ENCODE results near the gene SLC26A6.

Gene SLC26A6, protein sequence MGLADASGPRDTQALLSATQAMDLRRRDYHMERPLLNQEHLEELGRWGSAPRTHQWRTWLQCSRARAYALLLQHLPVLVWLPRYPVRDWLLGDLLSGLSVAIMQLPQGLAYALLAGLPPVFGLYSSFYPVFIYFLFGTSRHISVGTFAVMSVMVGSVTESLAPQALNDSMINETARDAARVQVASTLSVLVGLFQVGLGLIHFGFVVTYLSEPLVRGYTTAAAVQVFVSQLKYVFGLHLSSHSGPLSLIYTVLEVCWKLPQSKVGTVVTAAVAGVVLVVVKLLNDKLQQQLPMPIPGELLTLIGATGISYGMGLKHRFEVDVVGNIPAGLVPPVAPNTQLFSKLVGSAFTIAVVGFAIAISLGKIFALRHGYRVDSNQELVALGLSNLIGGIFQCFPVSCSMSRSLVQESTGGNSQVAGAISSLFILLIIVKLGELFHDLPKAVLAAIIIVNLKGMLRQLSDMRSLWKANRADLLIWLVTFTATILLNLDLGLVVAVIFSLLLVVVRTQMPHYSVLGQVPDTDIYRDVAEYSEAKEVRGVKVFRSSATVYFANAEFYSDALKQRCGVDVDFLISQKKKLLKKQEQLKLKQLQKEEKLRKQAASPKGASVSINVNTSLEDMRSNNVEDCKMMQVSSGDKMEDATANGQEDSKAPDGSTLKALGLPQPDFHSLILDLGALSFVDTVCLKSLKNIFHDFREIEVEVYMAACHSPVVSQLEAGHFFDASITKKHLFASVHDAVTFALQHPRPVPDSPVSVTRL

DNA sequence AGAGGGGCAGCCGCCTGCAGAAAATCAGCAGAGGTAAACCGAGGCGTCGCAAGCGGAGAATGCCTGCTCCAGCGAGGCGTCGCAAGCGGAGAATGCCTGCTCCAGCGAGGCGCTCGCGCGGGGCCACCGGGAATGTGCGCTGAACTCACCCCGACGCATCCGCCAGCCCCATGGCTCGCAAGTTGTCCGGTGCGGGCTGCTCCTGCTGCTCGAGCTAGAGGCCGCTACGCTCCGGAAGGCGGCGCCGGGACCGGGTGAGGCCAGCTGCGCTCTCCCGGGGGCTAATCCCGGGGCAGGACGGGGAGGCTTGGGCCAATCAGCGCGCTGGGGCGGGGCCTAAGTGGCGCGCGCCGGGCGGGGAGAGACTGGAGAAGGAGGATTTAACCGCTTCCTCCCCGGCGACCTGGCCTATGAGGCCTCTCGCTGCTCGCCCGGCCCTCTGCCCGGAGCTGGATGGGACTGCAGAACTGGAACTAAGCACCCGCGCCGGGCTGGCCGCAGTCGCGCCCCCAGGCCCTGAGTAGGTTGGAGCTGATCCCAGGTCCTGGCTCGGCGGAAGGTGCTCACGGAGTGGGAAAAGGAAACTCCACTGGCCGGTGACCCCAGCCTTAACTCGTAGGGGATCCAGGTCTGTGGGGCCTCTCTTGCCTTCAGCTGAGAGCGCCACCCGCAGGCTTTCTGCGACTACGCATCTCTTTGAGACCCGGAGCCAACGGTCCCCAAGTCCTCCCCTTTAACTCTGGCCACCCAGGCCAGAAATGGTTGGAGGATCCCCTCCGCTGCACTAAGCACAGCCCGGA is at the start of gene SLC26A6:
Gene SLC26A6, minus strand, starts transcription at position 240 of the 800 bp plus-strand sequence. Its CDS starts 68 bp downstream, at position 172.
- peak; percentile 87 for DNase-seq (ENCODE audit: low read depth)

DNA sequence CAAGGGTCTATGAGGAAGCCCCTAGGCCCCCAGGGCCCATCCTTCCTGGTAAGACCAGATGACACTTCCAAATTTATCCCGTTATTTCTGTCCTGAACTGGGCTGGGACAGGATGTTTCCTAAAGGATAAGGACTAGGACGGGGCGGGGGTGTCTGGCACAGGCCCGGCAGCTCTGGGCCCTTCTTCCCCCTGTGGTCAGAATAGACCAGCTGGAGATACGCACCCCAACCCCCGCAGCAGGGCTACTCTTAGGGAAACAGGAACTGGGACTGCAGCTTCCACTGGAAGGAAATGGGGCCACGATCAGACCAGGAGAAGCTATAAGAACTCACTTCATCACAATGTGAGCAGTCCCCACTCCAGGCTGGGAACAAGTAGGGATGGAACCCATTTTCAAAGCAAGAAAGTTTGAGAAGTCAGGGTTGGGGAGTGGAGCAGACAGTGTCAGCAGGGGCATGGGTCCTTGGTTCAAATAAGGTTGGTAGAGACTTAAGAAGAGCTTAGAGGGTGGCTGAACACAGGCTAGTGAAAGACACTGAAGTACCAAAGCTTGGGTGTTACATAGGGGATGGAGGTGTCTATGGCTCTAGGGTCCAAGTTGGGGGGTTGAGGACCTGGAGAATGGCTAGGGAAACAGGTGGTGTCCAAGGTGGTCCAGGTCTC is 49.4 kb upstream of the SLC26A6 start:
- no peak for DNase-seq (ENCODE audit: low read depth)

DNA sequence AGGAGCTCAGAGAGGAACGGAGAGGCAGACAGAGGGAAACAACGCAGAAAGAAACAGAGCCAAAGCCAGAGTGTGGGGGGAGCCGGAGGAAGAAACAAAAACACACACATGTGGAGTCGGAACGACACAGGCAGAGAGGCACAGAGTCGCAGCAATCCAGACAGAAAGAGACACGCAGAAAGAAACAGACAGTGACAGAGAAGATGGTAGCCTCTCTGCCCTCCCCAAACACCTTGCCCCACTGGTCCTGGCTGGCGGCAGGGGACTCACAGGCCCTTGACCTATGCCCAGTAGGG is 48.7 kb upstream of the SLC26A6 start:
- no peak for DNase-seq (ENCODE audit: low read depth)

GRCh38 chr3:48682786-48683185 is 47.5 kb upstream of the SLC26A6 start:
- DNase-seq (ENCODE audit: low read depth): no peak

DNA sequence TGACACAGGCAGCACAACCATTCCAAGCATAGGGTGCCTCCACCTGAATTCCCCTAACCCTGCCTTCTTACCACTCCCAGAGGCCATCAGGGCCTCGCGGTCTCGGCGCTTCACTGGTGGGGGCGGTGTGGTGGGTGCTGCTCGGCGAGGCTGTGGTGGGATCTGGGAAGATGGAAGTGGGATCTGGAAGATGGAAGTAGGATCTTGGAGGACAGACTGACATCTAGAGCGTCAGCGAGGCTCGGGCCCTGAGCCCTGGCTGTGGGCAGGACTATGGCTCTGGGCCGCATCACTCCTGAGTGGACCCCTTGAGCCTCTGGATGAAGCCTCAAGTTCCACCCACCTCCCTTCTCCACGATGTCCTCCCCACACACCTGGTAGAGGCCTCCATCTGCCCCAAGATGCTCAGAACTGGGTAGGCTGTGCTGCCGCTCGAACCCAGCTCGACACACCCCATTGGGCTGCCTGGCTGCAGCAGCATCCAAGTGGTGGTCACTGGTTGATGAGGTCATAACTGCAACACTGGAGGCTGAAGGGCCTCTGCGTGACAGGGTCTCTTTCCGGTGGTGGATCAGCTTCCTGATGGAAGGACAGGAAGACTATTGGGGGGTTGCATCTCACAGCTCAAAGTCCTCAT is 46.8 kb upstream of the SLC26A6 start:
- DNase-seq (ENCODE audit: low read depth): no peak

DNA sequence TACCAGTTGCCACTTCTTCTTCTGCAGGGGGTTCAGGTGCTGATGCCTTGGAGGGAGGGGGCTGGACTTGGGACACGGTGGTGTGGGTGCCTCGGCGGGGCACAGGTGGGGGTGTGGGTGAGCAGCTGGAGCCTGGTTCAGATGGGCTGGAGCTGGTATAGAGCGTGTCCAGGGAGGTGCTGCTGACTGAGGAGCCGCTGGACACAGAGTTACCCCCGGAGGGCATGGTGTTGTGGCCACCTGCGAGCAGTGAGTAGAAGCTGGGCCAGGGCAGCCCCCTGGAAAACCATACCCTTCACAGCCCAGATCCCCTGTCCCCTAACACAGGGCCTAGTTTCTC is 46.2 kb upstream of the SLC26A6 start:
- DNase-seq (ENCODE audit: low read depth): no peak

DNA sequence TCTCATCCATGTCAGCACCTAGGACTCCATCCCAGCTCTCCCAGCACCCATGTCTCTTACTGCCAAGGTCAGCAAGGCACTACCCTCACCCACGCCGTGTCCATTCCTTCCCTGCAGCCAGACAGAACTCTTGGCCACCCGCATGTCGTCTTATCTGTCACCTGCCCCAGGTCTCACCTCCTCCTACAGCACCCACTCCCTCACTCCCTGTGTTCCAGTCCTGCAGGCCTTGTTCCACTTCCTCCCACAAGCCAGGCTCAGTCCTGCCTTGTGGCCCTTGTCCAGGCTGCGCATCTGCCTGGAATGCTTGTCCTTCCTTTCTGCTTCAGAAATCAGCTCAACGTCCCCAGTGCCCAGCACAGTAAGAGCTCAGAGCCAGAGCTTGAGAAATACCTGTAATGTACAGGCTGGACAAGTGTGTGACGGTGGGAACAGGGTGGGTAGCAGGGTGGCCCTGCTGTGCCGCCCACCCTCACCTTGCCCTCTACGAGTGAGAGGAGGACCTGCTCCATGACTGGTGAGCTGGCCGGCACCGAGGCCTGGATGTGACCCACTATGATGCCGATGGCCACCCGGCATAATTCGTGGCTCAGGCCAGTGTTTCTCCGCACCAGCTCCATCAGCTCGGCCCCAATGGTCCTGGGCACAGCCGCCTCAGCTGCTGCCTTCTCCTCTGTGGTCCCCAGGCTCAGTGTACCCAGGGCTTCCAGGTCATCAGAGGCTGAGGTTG is 45.7 kb upstream of the SLC26A6 start:
- no peak for DNase-seq (ENCODE audit: low read depth)

DNA sequence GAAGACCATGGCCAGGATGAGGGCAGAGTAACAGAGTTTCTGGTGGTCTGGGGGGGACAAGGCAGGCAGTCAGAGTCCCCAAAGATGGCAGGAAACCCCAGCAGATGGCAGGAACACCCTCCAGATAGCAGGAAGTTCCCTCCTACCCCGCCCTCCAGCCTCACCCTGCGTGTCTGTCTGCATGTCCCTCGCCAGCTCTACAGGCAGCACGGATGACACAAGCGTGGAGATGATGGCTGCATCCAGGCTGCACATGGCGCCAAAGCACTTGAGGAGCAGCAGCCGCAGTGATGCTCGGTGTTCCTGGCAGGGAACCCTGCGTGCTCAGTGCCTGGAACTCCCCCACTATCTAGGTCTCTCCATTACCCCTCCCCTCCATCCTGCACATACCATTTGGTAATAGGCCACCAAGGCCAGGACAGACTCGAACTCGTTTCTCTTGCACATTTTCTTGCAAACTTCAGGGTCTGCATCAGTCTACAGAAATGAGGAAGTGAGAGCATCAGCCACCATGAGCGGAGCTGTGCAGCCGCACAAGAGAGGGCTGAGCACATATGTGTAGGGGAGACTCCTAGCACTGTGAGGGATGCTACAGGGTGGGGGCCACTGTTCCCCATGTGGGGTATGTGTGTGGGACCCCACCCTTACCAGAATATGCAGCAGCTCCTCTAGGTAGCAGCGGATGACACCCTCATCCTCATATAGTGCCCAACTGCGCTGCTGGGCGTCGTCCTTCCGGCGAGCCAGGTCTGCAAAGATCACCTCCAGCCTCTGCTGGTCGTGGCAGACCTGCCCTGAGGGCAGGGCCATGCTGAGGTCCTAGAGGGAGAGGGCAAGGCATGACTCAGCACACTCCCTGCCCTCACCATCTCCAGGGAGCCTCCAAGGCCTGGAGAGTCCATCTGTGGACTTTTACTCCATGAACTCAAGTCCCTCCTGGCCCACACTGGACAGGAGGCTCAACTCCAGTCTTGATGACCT is 44.4 kb upstream of the SLC26A6 start:
- no peak for DNase-seq (ENCODE audit: low read depth)

DNA sequence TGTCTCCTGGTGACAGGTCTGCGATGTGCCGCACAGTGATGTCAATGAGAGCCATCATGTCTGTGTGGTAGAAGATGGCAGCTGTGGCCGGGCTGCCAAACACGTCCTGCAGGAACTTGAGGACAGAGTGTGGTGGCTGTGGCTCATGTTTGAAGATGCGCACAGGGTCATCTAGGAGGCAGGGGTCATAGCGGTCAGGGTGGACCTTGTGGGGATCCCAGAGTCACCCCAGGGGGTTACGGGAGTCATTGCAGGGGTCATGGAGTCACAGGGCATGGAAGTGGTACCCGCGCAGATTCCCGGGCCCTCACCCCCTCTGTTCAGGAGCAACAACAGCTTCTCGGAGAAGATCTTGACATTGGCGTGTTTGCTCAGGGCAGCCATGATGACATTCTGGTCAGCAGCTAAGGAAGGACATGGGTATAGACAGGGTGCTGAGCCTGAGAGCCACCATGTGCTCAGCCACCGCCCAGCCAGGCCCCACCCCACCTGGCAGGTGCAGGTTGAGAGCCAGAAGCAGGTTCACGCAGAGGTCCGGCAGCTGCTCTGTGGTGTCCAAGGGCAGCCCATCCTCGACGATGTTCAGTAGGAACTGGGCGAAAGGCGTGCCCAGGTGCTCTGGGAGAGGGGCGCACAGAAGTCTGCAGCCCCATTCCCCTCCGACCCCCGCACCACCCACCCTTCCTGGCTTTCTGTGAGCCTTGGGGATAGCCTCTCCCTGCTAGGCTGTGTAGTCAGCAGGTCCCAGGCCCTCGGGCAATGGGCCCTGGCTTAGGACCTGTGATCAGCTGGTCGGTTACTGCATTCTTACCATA is 43.5 kb upstream of the SLC26A6 start:
- DNase-seq (ENCODE audit: low read depth): no peak

- no peak for DNase-seq (ENCODE audit: low read depth)
Observed at GRCh38 chr3:48678056-48678455, 42.8 kb upstream of the SLC26A6 start.

- DNase-seq (ENCODE audit: low read depth): no peak
Observed at GRCh38 chr3:48674505-48674904, 39.2 kb upstream of the SLC26A6 start.

- no peak for DNase-seq (ENCODE audit: low read depth)
Observed at GRCh38 chr3:48672522-48672921, 37.3 kb upstream of the SLC26A6 start.

DNA sequence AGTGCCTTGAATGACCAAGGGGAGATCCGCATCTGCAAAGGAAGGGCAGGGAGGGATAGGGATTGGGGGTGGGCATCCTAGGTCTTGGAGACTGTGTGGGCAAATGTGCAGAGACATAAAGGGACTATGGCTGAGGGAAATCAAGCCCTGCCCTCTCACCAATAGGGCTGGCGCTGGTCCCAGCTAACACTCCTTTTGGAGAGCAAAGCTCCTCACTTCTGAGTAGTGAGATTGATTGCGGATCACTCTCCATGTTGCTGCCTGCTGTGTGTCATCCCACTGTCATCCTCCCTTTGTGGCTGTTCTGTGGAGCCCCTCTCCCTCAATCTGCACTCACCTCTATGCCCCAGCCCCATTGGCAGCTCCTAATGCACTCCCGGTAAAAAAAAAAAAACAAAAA is 29.7 kb upstream of the SLC26A6 start:
- no peak for DNase-seq (ENCODE audit: low read depth)

GRCh38 chr3:48664313-48664644 is 29.0 kb upstream of the SLC26A6 start:
- no peak for DNase-seq (ENCODE audit: low read depth)

- DNase-seq (ENCODE audit: low read depth): peak; percentile 67
Observed at GRCh38 chr3:48663489-48664312, 28.4 kb upstream of the SLC26A6 start.

DNA sequence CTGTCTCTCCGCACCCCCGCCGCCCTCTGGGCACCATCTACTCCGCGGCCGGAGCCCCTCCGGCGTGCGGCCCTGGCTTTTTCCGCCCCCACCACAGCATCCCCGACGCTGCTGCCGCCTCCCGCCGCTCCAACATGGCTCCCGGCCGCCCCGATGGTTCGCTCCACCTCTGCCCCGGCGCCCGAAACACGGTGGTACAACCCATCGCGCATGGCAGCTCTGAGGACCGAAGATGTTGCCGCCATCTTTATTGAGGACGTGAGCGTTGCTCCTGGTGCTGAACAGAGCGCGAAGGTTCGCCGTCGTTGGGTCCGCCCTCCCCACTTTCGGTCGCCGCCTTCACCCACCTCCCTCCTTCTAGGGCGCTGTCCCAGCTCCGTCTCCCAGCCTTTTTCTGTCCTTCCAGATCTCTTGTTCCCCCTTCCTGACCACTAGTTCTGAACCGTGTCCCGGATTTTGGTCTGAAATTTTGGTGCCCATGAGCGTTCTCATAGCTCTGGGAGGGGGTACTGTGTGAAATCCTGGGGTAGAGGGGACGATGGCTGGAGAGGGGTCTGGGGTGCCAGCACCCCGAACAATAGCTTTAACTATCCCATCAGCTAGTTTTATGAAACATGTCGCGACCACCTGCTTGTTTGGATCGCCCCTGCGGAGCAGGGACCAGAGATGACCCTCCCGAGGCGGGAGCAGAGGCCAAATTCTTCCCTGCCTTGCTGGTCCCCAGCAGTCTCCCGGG is 27.7 kb upstream of the SLC26A6 start, which contains the start of gene CELSR3:
Gene CELSR3, minus strand, starts transcription at position 134 of the 736 bp plus-strand sequence. CDS start 252 bp downstream, outside the sequence.
- DNase-seq (ENCODE audit: low read depth): no peak

DNA sequence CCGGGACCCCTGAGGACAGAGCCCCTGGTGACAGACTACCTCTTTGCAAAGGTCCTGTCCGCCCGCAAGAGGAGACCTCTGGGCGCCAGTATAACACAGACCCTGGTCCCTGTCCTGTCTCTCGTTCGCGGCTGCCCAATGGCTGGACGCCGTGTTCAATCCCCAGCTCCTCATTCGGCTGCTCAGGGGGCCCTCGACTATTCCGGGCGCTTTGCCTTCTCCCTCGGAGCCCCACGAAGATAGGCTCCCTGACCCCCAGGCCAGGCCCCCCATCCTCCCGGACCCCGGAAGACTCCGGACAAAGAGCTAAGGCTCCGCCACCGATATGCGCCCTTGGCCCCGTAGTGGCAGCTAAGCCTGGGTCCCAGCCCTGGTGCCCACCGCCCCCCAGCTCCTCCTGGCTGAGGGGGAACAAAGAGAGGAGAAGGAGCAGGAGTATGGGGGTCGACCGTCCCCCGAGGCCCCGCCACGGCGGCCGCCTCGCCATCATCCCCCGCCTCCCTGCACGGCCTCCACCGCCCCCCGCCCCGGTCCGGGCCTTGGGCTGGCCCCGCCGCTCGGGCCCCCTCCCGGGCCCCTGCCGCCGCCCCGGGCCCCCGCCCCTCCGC is 27.0 kb upstream of the SLC26A6 start:
- DNase-seq (ENCODE audit: low read depth): no peak
